ENCODE measurements around the gene CTNS. TPM values are rescaled to one million over a fixed set of nuclear protein-coding genes. Genes with fewer than 3 reads are reported as not detected.

CTNS gene
- total and polyA plus RNA-seq, 9 donors: 10.1 to 23.3 (median 14.5) TPM

GRCh38 chr17:3675886-3676285, 39.3 kb downstream of the CTNS start:
- H3K4me3 ChIP-seq: no peak overlapping the region
- H3K27me3 ChIP-seq: no peaks in the 10 kb centered on the region
- WGBS, 3 donors: 77 to 88% (median 81%) methylated on average over 11 of the region's 11 CpGs
- DNase-seq: no peak
- TF ChIP-seq CTCF (IDR thresholded peaks at IDR 0.05): no peak
- TF ChIP-seq EP300 (IDR thresholded peaks at IDR 0.05): no peak
- no peak for TF ChIP-seq POLR2A (IDR thresholded peaks at IDR 0.05)
- H3K27ac ChIP-seq: no peak overlapping the region
- intact Hi-C loops (cut with DNase I): no loop called here
- H3K9me3 ChIP-seq: no peaks in the 10 kb centered on the region
- H3K36me3 ChIP-seq: no peaks in the 10 kb centered on the region
- H3K4me1 ChIP-seq (ENCODE audit: insufficient read depth): no peaks in the 10 kb centered on the region

DNA sequence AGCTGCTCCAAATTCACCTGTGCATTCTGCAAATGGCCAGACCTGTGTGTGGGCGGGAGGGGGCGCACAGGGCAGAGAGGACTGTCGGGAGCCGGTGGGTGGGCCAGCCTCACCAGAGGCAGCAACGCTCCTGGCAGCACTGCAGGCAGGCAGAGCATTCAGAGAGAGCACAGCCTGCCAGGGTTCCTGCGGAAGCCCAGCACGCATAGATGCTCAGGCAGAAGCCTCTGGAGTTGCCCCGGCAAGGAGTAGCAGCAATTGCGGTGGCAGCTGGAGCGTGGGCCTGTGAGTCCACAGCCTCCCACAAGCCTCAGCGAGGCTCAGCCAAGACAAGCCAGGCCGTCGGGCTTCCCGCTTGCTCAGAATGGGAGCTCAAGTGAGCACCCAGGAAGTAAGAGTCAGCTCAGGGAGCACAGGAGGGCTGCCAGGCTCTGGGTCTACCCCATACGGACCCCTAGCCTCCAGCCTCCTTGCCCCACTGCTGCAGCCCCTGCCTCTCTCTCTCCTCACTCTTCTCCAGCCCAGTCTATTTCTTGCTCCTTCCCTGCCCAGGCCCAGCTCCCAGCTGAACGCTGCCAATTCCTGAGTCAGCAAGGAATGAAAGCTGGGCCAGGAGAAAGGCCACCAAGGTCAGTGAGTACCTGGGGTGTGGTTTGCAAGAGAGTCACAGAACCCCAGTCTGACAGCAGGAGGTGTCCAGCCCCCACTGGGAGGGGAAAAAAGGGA, 41.7 kb downstream of the CTNS start:
- intact Hi-C loops (cut with DNase I): no loop called here
- DNase-seq: no peak
- Histone ChIP-seq H3K9me3 (no peaks in the 10 kb centered on the region), H3K36me3 (no peaks in the 10 kb centered on the region), H3K27me3 (no peaks in the 10 kb centered on the region), H3K4me1 (ENCODE audit: insufficient read depth) (no peaks in the 10 kb centered on the region), H3K27ac (no peak overlapping the region), H3K4me3 (no peak overlapping the region)
- TF ChIP-seq CTCF (IDR thresholded peaks at IDR 0.05) (no peak), EP300 (IDR thresholded peaks at IDR 0.05) (no peak), POLR2A (IDR thresholded peaks at IDR 0.05) (no peak)
- 36 to 40% (median 37%) methylated on average over 15 to 16 of the region's 16 CpGs for WGBS, 3 donors

GRCh38 chr17:3678821-3679530, 42.4 kb downstream of the CTNS start:
- no peaks in the 10 kb centered on the region for H3K27me3 ChIP-seq

More at GRCh38 chr17:3678821-3679530, 42.4 kb downstream of the CTNS start:
- DNase-seq: no peak
- WGBS, 3 donors: 79 to 84% (median 81%) methylated on average over 24 to 27 of the region's 27 CpGs
- Histone ChIP-seq H3K9me3 (no peaks in the 10 kb centered on the region), H3K4me3 (no peak overlapping the region), H3K27ac (no peak overlapping the region), H3K36me3 (no peaks in the 10 kb centered on the region), H3K4me1 (ENCODE audit: insufficient read depth) (no peaks in the 10 kb centered on the region)
- intact Hi-C loops (cut with DNase I): no loop called here
- TF ChIP-seq EP300 (IDR thresholded peaks at IDR 0.05) (no peak), POLR2A (IDR thresholded peaks at IDR 0.05) (no peak), CTCF (IDR thresholded peaks at IDR 0.05) (no peak)
